A673 (cell line): Measurements from ENCODE around the gene PRADC1. TPM values are rescaled to one million over a fixed set of nuclear protein-coding genes. Genes with fewer than 3 reads are reported as not detected.

Experiments
- BruUV-seq: library from RNA; stranded (reverse); fragments of 400-500 nt; replicated peaks from 2 replicates; lab custom pipeline; 2021; lab: Mats Ljungman, UMichigan
- CTCF ChIA-PET: fragments of 300-600 bp; sonication (Branson Sonifier 250); formaldehyde crosslinking; loops from one replicate; lab custom pipeline; 2022; ENCODE audit warnings: antibody characterized with exemption; lab: Charles Lee
- POLR2A ChIA-PET: fragments of 300-600 bp; sonication (Branson Sonifier 250); formaldehyde crosslinking; loops from one replicate; lab custom pipeline; 2022; ENCODE audit warnings: antibody characterized with exemption; ENCODE audit not compliant: low non-redundant PET; lab: Charles Lee
- DNase-seq: peaks from one replicate; pipeline ENCODE4 v3.0.0-alpha.2; 2015; ENCODE audit warnings: low spot score
- H3K27ac ChIP-seq: fragments of 200-600 bp; sonication (generic); 2 replicates; pipeline ENCODE4 v1.5.1; 2016; ENCODE audit warnings: mixed run types, low read depth, mild to moderate bottlenecking, mixed read lengths, antibody characterized with exemption, low read length; ENCODE audit not compliant: poor library complexity, severe bottlenecking
- H3K27me3 ChIP-seq: fragments of 200-600 bp; sonication (generic); replicated peaks from 2 replicates; pipeline ENCODE4 v1.6.1; 2017; ENCODE audit warnings: mixed run types, low read depth, mild to moderate bottlenecking, mixed read lengths, antibody characterized with exemption, low read length; ENCODE audit not compliant: insufficient read depth, poor library complexity
- H3K36me3 ChIP-seq: fragments of 200-600 bp; sonication (generic); 2 replicates; pipeline ENCODE4 v1.6.1; 2016; ENCODE audit warnings: mixed run types, mild to moderate bottlenecking, mixed read lengths, antibody characterized with exemption, low read length; ENCODE audit not compliant: insufficient read depth, poor library complexity, severe bottlenecking
- H3K4me1 ChIP-seq: fragments of 200-600 bp; sonication (generic); 2 replicates; pipeline ENCODE4 v1.6.1; 2017; ENCODE audit warnings: mixed run types, mild to moderate bottlenecking, mixed read lengths, antibody characterized with exemption, low read length; ENCODE audit not compliant: insufficient read depth, poor library complexity, severe bottlenecking
- H3K4me3 ChIP-seq: fragments of 200-600 bp; sonication (generic); 2 replicates; pipeline ENCODE4 v1.5.1; 2016; ENCODE audit warnings: low read depth, mixed run types, mild to moderate bottlenecking, mixed read lengths, low read length; ENCODE audit not compliant: poor library complexity, severe bottlenecking
- H3K9me3 ChIP-seq: fragments of 200-600 bp; sonication (generic); 2 replicates; pipeline ENCODE4 v1.6.1; 2016; ENCODE audit warnings: mixed run types, low read depth, mild to moderate bottlenecking, mixed read lengths, antibody characterized with exemption, low read length; ENCODE audit not compliant: poor library complexity, severe bottlenecking
- EZH2 ChIP-seq: fragments of 200-600 bp; sonication (generic); IDR thresholded peaks from 2 replicates; pipeline ENCODE4 v1.6.1; 2017; ENCODE audit warnings: borderline replicate concordance, low read depth, mild to moderate bottlenecking, mixed read lengths, antibody characterized with exemption, low read length; ENCODE audit not compliant: poor library complexity, severe bottlenecking
- intact Hi-C: fragments of 100-400 bp; cut with micrococcal nuclease; formaldehyde crosslinking; loops from one replicate; pipeline ENCODE4 v1.10.0; 2022; ENCODE audit not compliant: unreplicated experiment
- total RNA-seq: library from RNA; stranded (reverse); gene quantifications from 2 replicates; pipeline ENCODE4 v1.2.3, GENCODE V29; 2021
- TF ChIP-seq, protein P1 (sequence below): fragments of 300-800, 200-600 bp; sonication (generic); conservative IDR thresholded peaks from 2 replicates; pipeline ENCODE4 v1.5.1; 2017; ENCODE audit warnings: low read depth, mild to moderate bottlenecking, antibody characterized with exemption, low read length, moderate library complexity, mixed read lengths

Gene PRADC1
- total RNA-seq, 1 experiment from 2014 or later, result 17.7 TPM

DNA sequence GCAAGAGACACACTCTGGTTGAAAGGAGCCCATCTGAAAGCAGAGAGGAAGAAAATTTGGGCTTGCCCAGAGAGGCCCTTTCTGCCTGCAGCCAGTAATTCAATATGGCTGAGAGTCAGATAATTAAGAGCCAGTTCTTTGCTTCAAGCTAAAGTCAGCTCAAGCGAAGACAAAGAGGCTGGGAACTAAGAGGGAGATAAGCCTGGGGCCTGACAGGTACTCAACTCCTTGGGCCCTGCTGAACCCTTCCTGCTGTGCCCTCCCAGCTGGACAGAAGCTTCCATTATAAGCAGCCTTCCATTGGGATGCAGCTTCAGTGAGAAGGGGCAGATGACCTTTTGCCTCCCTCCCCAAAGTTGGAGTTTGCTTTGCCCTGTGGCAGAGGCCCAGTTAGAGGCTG, 39.2 kb upstream of the PRADC1 start:
- H3K27ac ChIP-seq, result no peak overlapping the region
- DNase-seq, result no peak
- intact Hi-C loops, result no loop called here
- TF ChIP-seq, protein P1, sequence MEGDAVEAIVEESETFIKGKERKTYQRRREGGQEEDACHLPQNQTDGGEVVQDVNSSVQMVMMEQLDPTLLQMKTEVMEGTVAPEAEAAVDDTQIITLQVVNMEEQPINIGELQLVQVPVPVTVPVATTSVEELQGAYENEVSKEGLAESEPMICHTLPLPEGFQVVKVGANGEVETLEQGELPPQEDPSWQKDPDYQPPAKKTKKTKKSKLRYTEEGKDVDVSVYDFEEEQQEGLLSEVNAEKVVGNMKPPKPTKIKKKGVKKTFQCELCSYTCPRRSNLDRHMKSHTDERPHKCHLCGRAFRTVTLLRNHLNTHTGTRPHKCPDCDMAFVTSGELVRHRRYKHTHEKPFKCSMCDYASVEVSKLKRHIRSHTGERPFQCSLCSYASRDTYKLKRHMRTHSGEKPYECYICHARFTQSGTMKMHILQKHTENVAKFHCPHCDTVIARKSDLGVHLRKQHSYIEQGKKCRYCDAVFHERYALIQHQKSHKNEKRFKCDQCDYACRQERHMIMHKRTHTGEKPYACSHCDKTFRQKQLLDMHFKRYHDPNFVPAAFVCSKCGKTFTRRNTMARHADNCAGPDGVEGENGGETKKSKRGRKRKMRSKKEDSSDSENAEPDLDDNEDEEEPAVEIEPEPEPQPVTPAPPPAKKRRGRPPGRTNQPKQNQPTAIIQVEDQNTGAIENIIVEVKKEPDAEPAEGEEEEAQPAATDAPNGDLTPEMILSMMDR, result no peak
- no peak for TF ChIP-seq EZH2
- BruUV-seq, result no TSS peak
- POLR2A ChIA-PET, result no interaction called here
- H3K36me3 ChIP-seq, result no peaks in the 10 kb centered on the region
- CTCF ChIA-PET, result no interaction called here
- no peaks in the 10 kb centered on the region for H3K27me3 ChIP-seq
- H3K4me1 ChIP-seq, result no peaks in the 10 kb centered on the region
- H3K9me3 ChIP-seq, result no peaks in the 10 kb centered on the region
- no peak overlapping the region for H3K4me3 ChIP-seq

- Histone ChIP-seq H3K4me3 (no peak overlapping the region), H3K36me3 (no peaks in the 10 kb centered on the region), H3K4me1 (no peaks in the 10 kb centered on the region), H3K27ac (no peak overlapping the region), H3K9me3 (no peaks in the 10 kb centered on the region), H3K27me3 (no peaks in the 10 kb centered on the region)
- TF ChIP-seq EZH2, result no peak
- TF ChIP-seq, protein P1, result no peak
- BruUV-seq, result no TSS peak
- intact Hi-C loops, result no loop called here
- DNase-seq, result no peak
- ChIA-PET CTCF (no interaction called here), POLR2A (no interaction called here)
These were observed 36.8 kb upstream of the PRADC1 start for GRCh38 chr2:73269686-73270465.

GRCh38 chr2:73268830-73269685, 36.0 kb upstream of the PRADC1 start:
- no peaks in the 10 kb centered on the region for H3K36me3 ChIP-seq
- intact Hi-C loops, result no loop called here
- CTCF ChIA-PET, result no interaction called here
- no peak overlapping the region for H3K27ac ChIP-seq
- H3K4me3 ChIP-seq, result no peak overlapping the region
- H3K27me3 ChIP-seq, result no peaks in the 10 kb centered on the region
- BruUV-seq, result no TSS peak
- H3K9me3 ChIP-seq, result no peaks in the 10 kb centered on the region
- H3K4me1 ChIP-seq, result no peaks in the 10 kb centered on the region
- POLR2A ChIA-PET, result no interaction called here
- no peak for DNase-seq
- TF ChIP-seq, protein P1, result no peak
- TF ChIP-seq EZH2, result no peak
